ENCODE measurements around the gene CD300LG. TPM values are rescaled to one million over a fixed set of nuclear protein-coding genes. Genes with fewer than 3 reads are reported as not detected.

CD300LG gene
- total and polyA plus RNA-seq, 2 experiments from 2014 or later, result not detected

GRCh38 chr17:43831633-43832032 is 15.3 kb upstream of the CD300LG start (continued):
- TF ChIP-seq ZNF462 (CRISPR knock-in tag; IDR thresholded peaks at IDR 0.05), result no peak

- Mint-ChIP-seq H3K4me1 (peaks cover 23% of the 10 kb centered on the region), H3K36me3 (ENCODE audit: low read depth) (peaks cover 12% of the 10 kb centered on the region), H3K4me3 (peak overlapping the region; percentile 83), H3K9me3 (peaks cover 13% of the 10 kb centered on the region; the same call in 2 of the 3 replicates), H3K27me3 (ENCODE audit: insufficient read depth, low read depth, poor library complexity) (peaks cover 33% of the 10 kb centered on the region), H3K27ac (no peak overlapping the region)
- H3K27ac ChIP-seq (ENCODE audit: low read depth), result no peak overlapping the region
- no peaks in the 10 kb centered on the region for H3K79me2 ChIP-seq (replicated peaks; ENCODE audit: insufficient read depth)
- H3K9me2 ChIP-seq (ENCODE audit: insufficient read depth), result no peaks in the 10 kb centered on the region
- DNase-seq (ENCODE audit: low spot score) (peak; percentile 54), ATAC-seq (peak; percentile 58)
- peak overlapping the region; percentile 93 for H3K4me2 ChIP-seq
- peaks cover 24% of the 10 kb centered on the region for H3K27me3 ChIP-seq (ENCODE audit: insufficient read depth)
- no peaks in the 10 kb centered on the region for H3K36me3 ChIP-seq (ENCODE audit: insufficient read depth)
- no peaks in the 10 kb centered on the region; the same call in 1 of the 2 replicates for H4K20me1 ChIP-seq (replicated peaks; ENCODE audit: insufficient read depth)
- TF ChIP-seq ZNF462 (CRISPR knock-in tag; IDR thresholded peaks at IDR 0.05) (no peak), POLR2AphosphoS5 (IDR thresholded peaks at IDR 0.05; ENCODE audit: low read depth) (0 out of 2 replicates have a peak, but pooled peaks have one; percentile 6)
- peaks cover 6% of the 10 kb centered on the region for H3K4me1 ChIP-seq (ENCODE audit: insufficient read depth)
- H3K4me3 ChIP-seq, result peak overlapping the region; percentile 88
- H3F3A ChIP-seq (replicated peaks; ENCODE audit: low read depth), result 0 out of 2 replicates have a peak, but pooled peaks cover 4% of the 10 kb centered on the region
- peak overlapping the region; percentile 95 for H2AFZ ChIP-seq
Measured at GRCh38 chr17:43832168-43832975, 14.6 kb upstream of the CD300LG start.

All from GM23338 (cell line).